GM15510 (cell line): ENCODE results near the gene CLEC3A.

Experiments
- POLR2A ChIP-seq: IDR thresholded peaks from 3 replicates; pipeline ENCODE4 v1.6.1; 2011; ENCODE audit warnings: borderline replicate concordance; ENCODE audit not compliant: insufficient read length; ENCODE audit errors: extremely low read depth

The CLEC3A gene

DNA sequence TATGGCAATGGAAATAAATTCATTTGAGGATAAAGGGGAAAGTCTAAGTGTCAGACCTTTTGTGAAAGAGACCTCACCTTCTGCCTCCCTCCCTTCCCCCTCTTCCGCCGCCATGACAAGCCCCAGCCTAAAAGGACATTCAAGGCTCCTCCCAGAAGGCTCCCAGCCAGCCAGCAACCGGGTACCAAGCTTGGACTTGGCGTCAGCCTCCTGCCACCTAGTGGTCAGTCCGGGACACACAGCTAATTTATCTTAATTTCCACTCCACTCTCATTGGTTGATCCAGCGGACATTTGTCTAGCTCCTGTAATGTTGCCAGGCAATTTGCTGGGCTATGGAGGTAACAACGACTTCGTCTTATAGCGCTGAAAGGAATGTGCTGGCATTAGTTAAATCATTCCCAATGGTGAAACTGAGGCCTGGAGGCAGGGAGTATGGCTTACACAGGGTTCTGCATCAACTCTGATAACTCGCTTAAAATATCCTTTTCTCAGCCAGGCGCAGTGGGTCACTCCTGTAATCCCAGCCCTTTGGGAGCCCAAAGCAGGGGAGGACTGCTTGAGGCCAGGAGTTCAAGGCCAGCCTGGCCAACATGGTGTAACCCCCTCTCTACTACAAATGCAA is 19.3 kb upstream of the CLEC3A start:
- TF ChIP-seq POLR2A, result no peak

DNA sequence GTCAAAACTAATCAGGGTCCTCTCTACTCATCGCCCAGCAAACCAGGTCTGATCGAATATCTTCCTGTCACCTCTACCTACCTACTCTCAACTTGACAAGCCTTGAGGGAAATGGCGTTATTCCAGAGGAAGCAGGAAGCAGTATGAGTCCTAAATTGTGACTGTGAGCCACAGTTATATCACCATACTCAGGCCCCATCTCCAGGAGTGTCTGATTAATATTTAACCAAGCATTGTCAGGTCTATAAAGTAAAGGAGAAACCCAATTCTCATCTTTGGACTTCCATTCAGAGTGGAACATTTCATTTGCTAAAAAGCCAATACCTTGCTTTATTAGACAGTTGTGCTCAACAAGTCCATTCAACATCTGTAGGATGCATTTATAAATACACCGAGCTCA is 17.8 kb upstream of the CLEC3A start:
- no peak for TF ChIP-seq POLR2A

DNA sequence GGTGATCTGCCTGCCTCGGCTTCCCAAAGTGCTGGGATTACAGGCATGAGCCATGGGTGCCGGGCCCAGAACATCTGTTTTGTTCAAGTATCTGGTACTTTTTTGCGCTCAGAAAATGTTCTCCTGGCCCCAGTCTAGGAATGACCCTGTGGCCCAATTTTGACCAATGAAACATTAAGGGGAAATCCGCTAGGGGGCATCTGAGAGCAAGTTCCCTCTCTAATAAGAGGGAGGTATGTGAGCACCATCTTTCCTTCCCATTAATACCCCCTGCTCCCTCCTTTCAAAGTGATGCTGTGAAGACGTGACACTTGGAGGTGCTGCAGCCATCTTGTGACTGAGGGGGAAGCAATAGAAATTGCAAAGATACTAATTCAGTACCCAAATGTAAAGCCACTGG is 16.5 kb upstream of the CLEC3A start:
- TF ChIP-seq POLR2A, result no peak

DNA sequence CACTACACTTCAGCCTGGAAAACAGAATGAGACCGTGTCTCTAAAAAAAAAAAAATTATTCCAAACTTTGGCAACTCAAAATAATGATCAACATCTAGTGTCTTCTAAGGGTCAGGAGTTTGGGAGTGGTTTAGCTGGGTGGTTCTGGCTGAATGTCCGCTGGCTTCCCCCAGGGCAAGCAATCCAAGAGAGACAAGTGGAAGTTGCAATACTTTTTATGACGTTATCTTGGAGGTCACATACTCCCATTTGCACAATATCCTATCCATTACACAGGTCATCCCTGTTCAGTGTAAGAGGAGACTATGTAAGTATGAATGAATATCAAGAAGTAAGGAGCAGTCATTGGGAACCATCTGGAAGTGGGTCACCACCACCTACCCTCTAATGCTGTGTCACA is 15.2 kb upstream of the CLEC3A start:
- no peak for TF ChIP-seq POLR2A

DNA sequence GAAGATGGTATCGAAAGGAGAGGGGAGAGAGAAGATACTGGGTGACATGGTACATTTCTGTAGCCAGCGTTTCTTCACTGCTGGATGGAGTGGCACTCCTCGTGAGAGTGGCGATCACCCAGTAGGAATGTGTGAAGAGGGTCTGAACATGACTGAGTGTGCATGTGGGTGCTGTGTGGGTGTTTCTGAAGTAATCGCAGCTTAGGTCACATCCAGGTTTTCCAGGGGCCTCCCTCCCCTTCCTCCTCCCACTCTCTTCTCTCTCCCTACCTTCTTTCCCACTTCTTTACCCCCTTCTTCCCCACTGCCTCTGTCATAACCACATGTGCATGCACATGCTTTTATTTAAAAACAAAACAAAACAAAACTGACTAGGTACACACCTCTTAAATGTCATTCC is 1.8 kb downstream of the CLEC3A start:
- no peak for TF ChIP-seq POLR2A

DNA sequence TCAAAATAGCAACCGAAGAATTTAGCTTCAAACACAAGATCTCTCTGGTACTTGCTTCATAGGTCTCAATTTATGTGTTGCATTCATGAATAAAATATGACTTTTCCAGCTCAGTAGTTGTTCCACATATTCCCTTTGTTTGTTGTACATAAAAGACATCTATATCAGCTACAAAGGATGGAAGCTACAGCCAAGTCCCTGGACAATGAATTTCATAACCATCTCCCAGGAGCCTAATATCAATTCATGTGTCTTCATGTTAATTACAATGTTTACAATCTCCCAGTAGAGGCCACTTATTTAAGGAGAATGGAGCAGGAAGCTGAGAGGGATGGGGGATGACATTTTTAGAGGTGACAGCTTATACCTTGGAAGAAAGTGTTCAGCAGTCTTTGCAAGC is 3.3 kb downstream of the CLEC3A start:
- TF ChIP-seq POLR2A, result no peak

DNA sequence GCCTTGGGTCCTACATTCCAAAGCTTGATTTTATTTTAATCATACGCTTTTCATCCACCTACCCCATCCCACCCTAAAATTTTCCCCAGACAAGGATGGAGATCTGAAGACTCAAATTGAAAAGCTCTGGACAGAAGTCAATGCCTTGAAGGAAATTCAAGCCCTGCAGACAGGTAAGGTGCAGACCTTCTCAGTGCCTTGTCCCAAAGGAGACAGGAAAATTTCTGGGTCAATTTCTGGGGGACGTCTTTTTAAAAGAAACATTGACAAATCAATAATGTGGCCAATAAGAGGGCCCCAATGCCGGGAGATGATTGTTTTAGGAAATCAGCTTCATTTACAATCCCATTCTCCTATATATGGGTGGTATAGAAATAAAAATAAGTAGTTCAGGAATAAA is 5.7 kb downstream of the CLEC3A start:
- no peak for TF ChIP-seq POLR2A

DNA sequence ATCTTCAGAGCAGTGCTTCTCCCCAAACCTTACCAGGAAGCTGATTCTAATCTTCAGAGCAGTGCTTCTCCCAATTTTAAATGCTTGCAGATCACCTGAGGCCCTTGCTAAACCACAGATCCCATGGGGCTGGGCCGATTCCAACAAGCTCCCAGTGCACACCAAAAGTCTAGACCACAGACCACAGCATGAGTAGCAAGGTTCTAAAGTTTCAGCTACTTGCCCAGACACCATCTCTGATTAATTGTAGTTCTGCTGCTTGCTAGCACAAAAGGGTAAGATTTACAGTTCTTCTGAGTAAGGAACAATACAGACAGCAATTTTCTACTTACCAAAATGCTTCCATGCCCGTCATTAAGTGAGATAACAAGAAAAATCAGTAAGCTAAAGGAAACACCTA is 12.2 kb downstream of the CLEC3A start:
- no peak for TF ChIP-seq POLR2A

DNA sequence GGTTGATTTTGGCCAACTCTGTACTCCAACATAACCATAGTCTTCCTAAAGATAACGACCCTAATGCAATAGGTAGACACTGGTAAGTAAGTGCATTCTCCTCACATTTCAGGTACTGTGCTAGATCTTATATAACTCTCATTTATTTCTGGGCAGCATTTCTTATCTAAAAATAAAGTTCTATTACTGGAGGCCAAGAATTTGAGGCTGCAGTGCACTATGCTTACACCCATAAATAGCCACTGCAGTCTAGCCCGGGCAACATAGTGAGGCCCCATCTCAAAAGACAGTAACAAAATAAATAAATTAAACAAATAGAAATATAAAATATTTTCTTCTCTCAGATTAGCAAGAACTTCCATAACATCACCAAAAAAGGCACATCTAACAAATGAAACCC is 12.7 kb downstream of the CLEC3A start:
- no peak for TF ChIP-seq POLR2A

DNA sequence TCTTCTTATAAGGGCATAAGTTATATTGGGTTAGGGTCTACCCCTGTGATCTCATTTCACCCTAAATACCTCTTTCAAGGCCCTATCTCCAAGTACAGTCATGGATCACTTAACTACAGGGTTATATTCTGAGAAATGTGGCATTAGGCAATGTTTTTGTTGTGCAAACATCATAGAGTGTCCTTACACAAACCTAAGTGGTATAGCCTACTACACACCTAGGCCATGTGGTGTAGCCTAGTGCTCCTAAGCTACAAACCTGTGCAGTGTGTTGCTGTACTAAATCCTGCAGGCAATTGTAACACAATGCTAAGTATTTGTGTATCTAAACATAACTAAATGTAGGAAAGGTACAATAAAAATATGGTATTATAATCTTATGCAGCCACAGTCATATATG is 18.0 kb downstream of the CLEC3A start:
- TF ChIP-seq POLR2A, result no peak

DNA sequence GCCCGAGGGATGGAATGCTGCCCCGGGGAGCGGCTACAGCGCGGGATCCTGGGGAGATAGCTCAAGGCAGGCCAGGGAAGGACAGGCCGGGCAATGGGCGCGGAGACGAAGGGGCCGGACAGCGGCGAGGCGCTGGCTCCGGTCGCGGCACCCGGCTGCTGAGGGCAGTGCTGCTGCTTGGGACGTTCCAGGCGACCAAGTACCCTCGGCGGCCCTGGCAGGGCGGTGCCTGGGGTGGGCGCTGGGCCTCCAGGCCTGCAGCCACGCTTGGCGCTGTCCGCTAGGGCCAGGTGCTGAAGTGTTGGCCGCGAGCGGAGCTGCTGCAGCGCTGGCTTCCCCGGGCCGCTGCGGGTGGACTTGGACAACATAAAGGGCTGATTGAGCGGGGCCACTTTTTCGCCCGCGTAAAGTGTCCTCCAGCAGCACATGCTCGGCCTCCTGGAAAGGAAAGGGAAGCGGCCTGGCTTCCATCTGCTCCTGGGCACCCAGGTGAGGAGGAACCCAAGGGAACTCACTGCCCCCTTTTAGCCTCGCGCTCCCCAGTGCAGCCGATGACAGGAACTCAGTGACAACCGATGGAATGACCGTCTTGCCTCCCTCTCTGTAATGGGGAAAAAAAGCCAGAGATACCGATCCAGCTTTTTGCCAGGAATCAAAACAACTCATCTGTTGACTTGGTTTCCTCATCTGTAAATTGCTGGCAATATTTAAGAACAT is 23.7 kb downstream of the CLEC3A start:
- no peak for TF ChIP-seq POLR2A

DNA sequence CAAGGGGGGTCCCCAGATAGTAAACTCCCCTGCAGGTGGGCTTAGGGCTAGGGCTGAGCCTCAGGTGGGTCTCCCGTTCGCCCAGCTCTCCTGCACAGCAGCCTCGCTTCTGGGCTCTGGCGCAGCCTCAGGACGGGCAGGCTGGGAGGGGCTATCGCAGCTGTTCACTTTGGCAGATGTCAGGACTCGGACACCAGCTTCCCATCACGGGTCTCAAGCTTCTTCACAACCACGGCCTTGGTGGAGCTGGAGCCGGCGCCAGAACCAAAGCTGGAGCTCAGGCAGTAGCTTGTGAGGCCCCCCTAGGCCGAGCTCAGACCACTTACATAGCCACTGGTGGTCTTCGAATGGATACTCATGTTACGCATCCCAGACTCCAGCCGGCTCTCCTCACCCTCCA is 26.0 kb downstream of the CLEC3A start:
- TF ChIP-seq POLR2A, result no peak

DNA sequence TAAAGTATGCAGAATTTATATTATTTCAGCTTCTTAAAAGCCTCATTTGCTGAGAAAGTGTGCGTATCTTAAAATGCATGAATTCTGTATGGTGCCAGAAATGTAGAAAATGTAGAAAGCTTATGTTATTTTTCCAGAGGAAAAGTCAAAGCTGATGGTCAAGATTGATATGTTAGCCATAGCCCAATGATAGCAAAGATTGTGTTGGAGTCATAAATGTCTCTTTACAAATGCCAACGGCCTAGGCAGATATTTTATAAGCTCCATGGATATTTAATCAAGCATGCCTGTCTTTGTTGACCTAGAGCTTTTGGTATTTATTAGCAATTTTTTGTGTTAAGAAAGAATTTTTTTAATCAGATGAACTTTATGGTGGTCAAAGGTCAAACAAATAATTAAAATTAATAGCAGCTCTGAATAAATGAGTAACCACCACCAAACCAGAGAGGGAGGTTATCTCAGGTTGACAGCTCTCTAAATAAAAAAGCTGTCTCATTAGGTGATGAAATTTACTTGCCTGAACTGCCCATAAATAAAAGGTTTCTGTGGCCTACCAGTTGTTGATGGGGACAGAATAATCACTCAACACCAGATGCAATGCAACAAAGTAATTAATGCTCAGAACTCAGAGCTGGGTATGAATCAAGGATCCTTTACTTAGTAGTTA is 28.5 kb downstream of the CLEC3A start:
- TF ChIP-seq POLR2A, result no peak

DNA sequence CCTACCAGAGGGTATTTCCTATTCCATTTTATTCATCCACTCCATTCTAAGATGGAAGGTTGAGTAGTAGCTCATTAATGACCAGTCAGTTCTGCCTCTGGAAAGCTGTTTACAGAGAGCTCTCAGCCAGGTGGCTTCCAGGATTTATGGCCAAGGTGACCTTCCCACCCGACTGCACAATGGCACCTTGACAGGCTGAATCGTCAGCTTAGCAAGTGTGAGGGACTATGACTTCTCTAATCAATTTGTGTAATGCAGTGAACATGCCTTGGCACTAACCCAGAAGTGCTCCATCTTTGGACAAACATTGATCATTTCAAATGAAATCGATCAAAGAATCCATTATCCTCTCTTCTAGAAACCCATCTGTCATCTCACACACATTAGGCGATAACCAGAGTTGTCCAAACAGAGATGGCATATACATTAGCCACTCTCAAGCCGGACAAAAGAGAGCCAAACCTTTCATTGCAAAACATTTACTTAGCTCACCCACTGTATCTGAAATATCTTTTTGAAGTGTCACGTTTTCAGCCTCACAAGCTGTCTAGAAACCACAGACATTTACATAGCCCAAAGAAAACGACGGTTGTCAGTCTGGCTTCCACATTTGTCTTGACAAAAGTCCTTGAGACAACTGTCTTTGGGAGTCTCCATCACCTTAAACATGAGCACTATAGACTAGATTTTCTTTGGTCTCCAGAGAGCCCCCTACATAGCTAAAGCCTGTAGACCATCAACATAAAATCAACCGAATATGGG is 35.6 kb downstream of the CLEC3A start:
- no peak for TF ChIP-seq POLR2A

DNA sequence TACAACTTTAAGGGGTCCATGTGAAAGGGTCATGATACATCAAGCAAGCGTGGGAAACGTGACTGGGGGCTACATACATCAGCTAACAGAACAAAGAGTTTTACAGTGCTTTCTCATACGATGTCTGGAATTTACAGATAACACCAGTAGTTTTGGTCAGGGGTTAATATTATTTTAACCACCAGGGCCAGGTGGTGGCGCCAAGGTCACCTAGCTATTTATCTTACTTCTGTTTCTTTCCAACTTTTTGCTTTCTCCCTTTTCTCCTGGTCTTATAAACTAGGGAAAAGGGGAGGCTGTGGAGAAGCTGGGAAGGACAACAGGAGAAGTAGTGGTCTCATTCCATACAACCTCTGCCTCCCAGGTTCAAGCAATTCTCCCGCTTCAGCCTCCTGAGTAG is 37.9 kb downstream of the CLEC3A start:
- no peak for TF ChIP-seq POLR2A

DNA sequence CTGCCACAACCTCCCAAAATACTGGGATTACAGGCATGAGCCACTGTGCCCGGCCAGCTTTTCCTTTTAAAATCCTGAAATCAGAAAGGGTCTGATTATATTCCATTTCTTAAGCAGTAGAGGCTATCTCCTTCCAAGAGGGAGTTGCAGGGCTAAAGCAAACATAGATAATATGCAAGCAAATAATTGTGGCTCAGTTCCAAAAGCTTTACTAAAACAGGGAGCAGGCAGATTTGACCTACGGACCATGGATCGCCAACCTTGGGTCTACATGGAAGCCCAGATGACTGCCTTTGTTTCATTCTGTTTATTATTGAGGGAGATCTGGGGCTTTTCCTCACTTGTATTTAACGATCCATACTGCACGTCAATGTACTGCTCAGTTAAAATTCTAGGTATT is 38.5 kb downstream of the CLEC3A start:
- no peak for TF ChIP-seq POLR2A

DNA sequence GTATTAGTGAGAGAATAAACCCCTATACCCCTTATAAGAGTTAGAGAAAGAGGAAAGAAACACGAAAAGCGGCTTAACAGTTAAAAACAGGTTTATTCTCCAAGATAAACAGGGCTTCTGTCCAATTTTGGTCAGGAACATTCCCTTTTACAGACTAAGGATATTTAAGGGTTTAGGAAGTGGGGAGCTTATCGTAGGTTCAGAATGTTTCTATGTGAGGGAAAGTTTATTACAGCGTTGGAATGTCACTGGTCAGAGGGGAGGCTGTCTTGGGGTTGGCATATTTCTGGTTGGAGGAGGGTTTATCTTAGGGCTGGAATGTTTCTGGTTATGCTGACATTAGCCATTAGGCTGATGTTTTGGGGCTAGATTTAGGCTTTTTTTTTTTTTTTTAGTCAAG is 43.0 kb downstream of the CLEC3A start:
- no peak for TF ChIP-seq POLR2A

DNA sequence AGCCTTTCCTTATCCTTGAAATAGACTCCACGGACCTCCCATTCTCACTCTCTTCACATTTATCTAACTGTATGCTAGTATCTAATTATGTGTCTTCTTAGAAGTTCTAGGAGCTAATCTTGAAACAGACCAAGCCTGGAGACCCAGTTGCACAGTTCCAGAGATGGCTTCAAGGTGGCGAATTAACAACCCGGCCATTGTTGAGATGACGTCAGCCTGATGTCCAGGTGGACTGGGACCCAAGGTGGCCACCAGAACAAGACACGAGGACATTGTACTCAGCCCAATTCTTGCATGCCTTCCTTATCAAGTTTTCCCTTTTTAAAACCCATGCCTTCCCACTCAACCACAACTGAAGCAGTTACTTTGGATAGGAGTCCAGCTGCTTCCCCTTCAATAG is 47.6 kb downstream of the CLEC3A start:
- TF ChIP-seq POLR2A, result no peak
